Measurements from ENCODE around the gene SH3TC1. TPM values are rescaled to one million over a fixed set of nuclear protein-coding genes. Genes with fewer than 3 reads are reported as not detected.

SH3TC1 gene
- total and polyA plus RNA-seq, 2 of the 8 experiments (the other 6 are each of a cell fraction or from before 2014, with no cell fraction given), result 0.15 TPM; not detected in 1

- Histone ChIP-seq H3K27ac (ENCODE audit: low read depth, low read length) (no peak overlapping the region), H3K4ac (replicated peaks; ENCODE audit: insufficient read length, low read depth, low read length) (no peak overlapping the region), H4K91ac (replicated peaks; ENCODE audit: insufficient read length, low read length) (no peak overlapping the region), H3K79me2 (ENCODE audit: control insufficient read depth in 1 of 2, insufficient read depth in 2 of 2, low read length in 2 of 2) (no peaks in the 10 kb centered on the region), H4K20me1 (replicated peaks in 1 of 2; ENCODE audit: control insufficient read depth in 1 of 2, insufficient read depth in 2 of 2, low read length in 2 of 2) (no peaks in the 10 kb centered on the region), H3K56ac (replicated peaks; ENCODE audit: insufficient read length, low read depth, low read length) (no peak overlapping the region), H3K4me3 (ENCODE audit: extremely low read depth in 1 of 4, insufficient read depth in 2 of 4, low read depth in 3 of 4, low read length in 4 of 4) (no peak overlapping the region), H3K4me2 (ENCODE audit: insufficient read depth in 1 of 2, low read depth in 2 of 2, low read length in 2 of 2) (no peak overlapping the region), H4K8ac (ENCODE audit: extremely low read depth, insufficient read depth, low read length) (no peak overlapping the region), H3K27me3 (replicated peaks in 1 of 4; ENCODE audit: control insufficient read depth in 3 of 4, extremely low read depth in 1 of 4, insufficient read depth in 3 of 4, low read length in 3 of 4) (no peaks in the 10 kb centered on the region), H3K4me1 (replicated peaks in 1 of 4; ENCODE audit: control insufficient read depth in 3 of 4, insufficient read depth in 4 of 4, low read length in 3 of 4) (peaks cover 0 to 2% (median 0%) of the 10 kb centered on the region in 4 experiments; a peak in 1 of 7 replicates), H2BK20ac (ENCODE audit: low read length) (no peak overlapping the region), H2AK5ac (ENCODE audit: low read depth, low read length) (no peak overlapping the region), H2BK12ac (ENCODE audit: low read depth, low read length) (no peak overlapping the region), H3K9ac (replicated peaks in 1 of 4; ENCODE audit: extremely low read depth in 1 of 4, low read depth in 3 of 4, low read length in 3 of 4) (no peak overlapping the region), H3K14ac (ENCODE audit: insufficient read length) (no peak overlapping the region), H3K36me3 (ENCODE audit: control insufficient read depth in 2 of 4, insufficient read depth in 4 of 4, low read length in 3 of 4) (no peaks in the 10 kb centered on the region), H3K23ac (ENCODE audit: insufficient read length) (no peak overlapping the region), H4K5ac (ENCODE audit: insufficient read length, low read depth, low read length) (no peak overlapping the region), H2BK15ac (ENCODE audit: low read length) (no peak overlapping the region), H2BK5ac (ENCODE audit: low read depth, low read length) (no peak overlapping the region), H3K23me2 (ENCODE audit: low read depth, low read length) (no peaks in the 10 kb centered on the region), H2BK120ac (replicated peaks; ENCODE audit: low read depth, low read length) (no peak overlapping the region), H3K9me3 (ENCODE audit: insufficient read depth in 2 of 2, low read depth in 1 of 2, low read length in 1 of 2) (no peaks in the 10 kb centered on the region), H2AFZ (ENCODE audit: low read length) (no peak overlapping the region), H3K79me1 (ENCODE audit: low read depth, low read length) (no peaks in the 10 kb centered on the region), H3K18ac (ENCODE audit: extremely low read depth, low read length) (no peak overlapping the region)
- DNase-seq (ENCODE audit: low read depth in 1 of 2, low spot score in 2 of 2) (no peak), FAIRE-seq (no peak)
- WGBS, 2 experiments (ENCODE audit: extremely low coverage in 1 of 2, insufficient coverage in 1 of 2, insufficient read length in 1 of 2, insufficient replicate concordance in 2 of 2, low coverage in 1 of 2, low lambda C conversion rate in 2 of 2, missing lambda C conversion rate in 1 of 2), result 93% methylated on average over 6 of the region's 6 CpGs; no CpG with 5 or more reads in 1 of the 2 experiments
- POLR2A ChIA-PET (ENCODE audit: partially characterized antibody), result no interaction called here
- no peak for TF ChIP-seq TEAD4 (IDR thresholded peaks at IDR 0.05; ENCODE audit: low read depth, low read length)
- CTCF ChIA-PET (ENCODE audit: partially characterized antibody), result interaction anchor here (1.0 to 3.6 kb wide), 8 partner anchors 9 to 412 kb away, joined by 3 to 16 read pairs (median 4); no protein-coding TSS in a partner anchor
Observed at GRCh38 chr4:8217246-8217511, 18.1 kb downstream of the SH3TC1 start.
